Neural cell (in vitro differentiated cells): ENCODE results near the gene THYN1. TPM values are rescaled to one million over a fixed set of nuclear protein-coding genes. Genes with fewer than 3 reads are reported as not detected.

Source experiments
- H2AFZ ChIP-seq: fragments of 200-600, 300-800 bp; sonication (generic), shearing (Covaris generic); 2 replicates; pipeline ENCODE4 v1.6.0; 2014; ENCODE audit warnings: low read depth, mild to moderate bottlenecking, antibody characterized with exemption, low read length, moderate library complexity
- H3F3A ChIP-seq: fragments of 200-600 bp; shearing (Covaris generic); 2 replicates; pipeline ENCODE4 v1.6.1; 2016; ENCODE audit warnings: mild to moderate bottlenecking, moderate library complexity, mixed read lengths, antibody characterized with exemption, low read length; ENCODE audit not compliant: insufficient read depth, poor library complexity, severe bottlenecking
- H3K27ac ChIP-seq: fragments of 200-600, 300-800 bp; sonication (generic), shearing (Covaris generic); 2 replicates; pipeline ENCODE4 v1.5.1; 2014; ENCODE audit warnings: mild to moderate bottlenecking, low read length, moderate library complexity
- H3K27me3 ChIP-seq: fragments of 300-800, 200-600 bp; sonication (generic), shearing (Covaris generic); 2 replicates; pipeline ENCODE4 v1.6.0; 2014; ENCODE audit warnings: mild to moderate bottlenecking, low read depth, low read length, moderate library complexity; ENCODE audit not compliant: insufficient read depth
- H3K36me3 ChIP-seq: fragments of 300-800, 200-600 bp; sonication (generic), shearing (Covaris generic); 2 replicates; pipeline ENCODE4 v1.5.1; 2014; ENCODE audit warnings: mild to moderate bottlenecking, antibody characterized with exemption, low read length, moderate library complexity; ENCODE audit not compliant: insufficient read depth
- H3K4me2 ChIP-seq: fragments of 300-800, 200-600 bp; sonication (generic), shearing (Covaris generic); 2 replicates; pipeline ENCODE4 v1.6.0; 2014; ENCODE audit warnings: mild to moderate bottlenecking, low read length
- H3K4me3 ChIP-seq: fragments of 300-800, 200-600 bp; sonication (generic), shearing (Covaris generic); 2 replicates; pipeline ENCODE4 v1.5.1; 2014; ENCODE audit warnings: mild to moderate bottlenecking, low read length, moderate library complexity
- H3K79me2 ChIP-seq: fragments of 200-600 bp; shearing (Covaris generic); replicated peaks from 2 replicates; pipeline ENCODE4 v1.6.0; 2014; ENCODE audit warnings: mild to moderate bottlenecking, low read length, moderate library complexity; ENCODE audit not compliant: insufficient read depth
- H3K9ac ChIP-seq: fragments of 300-800, 200-600 bp; sonication (generic), shearing (Covaris generic); 2 replicates; pipeline ENCODE4 v1.6.1; 2016; ENCODE audit warnings: mild to moderate bottlenecking, low read length, mixed read lengths
- H3K9me2 ChIP-seq: fragments of 200-600 bp; shearing (Covaris generic); 2 replicates; pipeline ENCODE4 v1.6.1; 2016; ENCODE audit warnings: mild to moderate bottlenecking, low read length, mixed read lengths; ENCODE audit not compliant: insufficient read depth
- H3K9me3 ChIP-seq: fragments of 200-600, 300-800 bp; sonication (generic), shearing (Covaris generic); 2 replicates; pipeline ENCODE4 v1.6.1; 2016; ENCODE audit warnings: mild to moderate bottlenecking, mixed run types, low read length, moderate library complexity, mixed read lengths
- H4K20me1 ChIP-seq: fragments of 200-600 bp; shearing (Covaris generic); 2 replicates; pipeline ENCODE4 v1.6.1; 2016; ENCODE audit warnings: mild to moderate bottlenecking, mixed run types; ENCODE audit not compliant: insufficient read depth
- EP300 ChIP-seq: fragments of 450-650 bp; conservative IDR thresholded peaks from 2 replicates; pipeline ENCODE4 v1.6.1; 2014; ENCODE audit warnings: antibody characterized with exemption, mild to moderate bottlenecking, moderate library complexity; ENCODE audit not compliant: poor library complexity, severe bottlenecking
- EZH2 ChIP-seq: fragments of 200-600, 300-800 bp; shearing (Covaris generic), sonication (generic); IDR thresholded peaks from 2 replicates; pipeline ENCODE4 v1.6.1; 2014; ENCODE audit warnings: antibody characterized with exemption, low read length, borderline replicate concordance, mild to moderate bottlenecking; ENCODE audit not compliant: insufficient read depth, poor library complexity, severe bottlenecking
- MXI1 ChIP-seq: fragments of 450-650 bp; conservative IDR thresholded peaks from 2 replicates; pipeline ENCODE4 v1.6.1; 2014; ENCODE audit warnings: antibody characterized with exemption, mild to moderate bottlenecking; ENCODE audit not compliant: poor library complexity, severe bottlenecking
- POLR2AphosphoS5 ChIP-seq: IDR thresholded peaks from 2 replicates; pipeline ENCODE4 v1.6.1; 2012
- RAD21 ChIP-seq: fragments of 450-650 bp; conservative IDR thresholded peaks from 2 replicates; pipeline ENCODE4 v1.6.1; 2014; ENCODE audit warnings: antibody characterized with exemption, mild to moderate bottlenecking, moderate library complexity
- SMC3 ChIP-seq: fragments of 450-650 bp; conservative IDR thresholded peaks from 2 replicates; pipeline ENCODE4 v1.6.1; 2014; ENCODE audit warnings: antibody characterized with exemption, mild to moderate bottlenecking, moderate library complexity; ENCODE audit not compliant: poor library complexity
- TAF1 ChIP-seq: IDR thresholded peaks from 2 replicates; pipeline ENCODE4 v1.6.1; 2012; ENCODE audit warnings: low read depth
- polyA plus RNA-seq: library from polyadenylated mRNA; depleted of rRNA; stranded (reverse); fragments of >200 nt; gene quantifications from 2 replicates; pipeline ENCODE4 v1.2.3, GENCODE V29; 2014
- TF ChIP-seq, protein P1 (sequence below): fragments of 450-650 bp; IDR thresholded peaks from 2 replicates; pipeline ENCODE4 v1.5.1; 2014; ENCODE audit warnings: antibody characterized with exemption, mild to moderate bottlenecking, moderate library complexity; ENCODE audit not compliant: poor library complexity, severe bottlenecking
- TF ChIP-seq, protein P2 (sequence below): IDR thresholded peaks from 2 replicates; pipeline ENCODE4 v1.6.1; 2012; ENCODE audit warnings: borderline replicate concordance

THYN1 gene
- polyA plus RNA-seq, 1 donor from 2014 or later, result 164 TPM

DNA sequence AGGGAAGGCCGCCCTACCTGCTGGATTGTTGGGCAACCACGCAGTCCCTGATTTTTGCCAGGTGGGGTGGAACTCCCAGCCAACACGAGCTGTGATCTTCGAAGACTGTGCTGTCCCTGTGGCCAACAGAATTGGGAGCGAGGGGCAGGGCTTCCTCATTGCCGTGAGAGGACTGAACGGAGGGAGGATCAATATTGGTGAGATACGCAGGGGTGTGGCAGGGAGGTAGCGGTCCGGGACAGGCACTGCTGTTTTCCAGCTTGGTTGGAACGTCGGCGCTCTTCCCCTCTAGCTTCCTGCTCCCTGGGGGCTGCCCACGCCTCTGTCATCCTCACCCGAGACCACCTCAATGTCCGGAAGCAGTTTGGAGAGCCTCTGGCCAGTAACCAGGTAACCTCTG lies 7.8 kb upstream of the THYN1 start:
- Histone ChIP-seq H3K9me3 (no peaks in the 10 kb centered on the region), H3K79me2 (no peaks in the 10 kb centered on the region), H3K4me2 (no peak overlapping the region), H3F3A (no peaks in the 10 kb centered on the region), H3K4me3 (no peak overlapping the region), H3K36me3 (peaks cover 4% of the 10 kb centered on the region), H3K9ac (no peak overlapping the region), H3K27ac (no peak overlapping the region), H3K27me3 (no peaks in the 10 kb centered on the region), H4K20me1 (no peaks in the 10 kb centered on the region), H2AFZ (no peak overlapping the region), H3K9me2 (no peaks in the 10 kb centered on the region)
- TF ChIP-seq EP300 (no peak), MXI1 (no peak), EZH2 (no peak), TAF1 (no peak)
- TF ChIP-seq, protein P1, sequence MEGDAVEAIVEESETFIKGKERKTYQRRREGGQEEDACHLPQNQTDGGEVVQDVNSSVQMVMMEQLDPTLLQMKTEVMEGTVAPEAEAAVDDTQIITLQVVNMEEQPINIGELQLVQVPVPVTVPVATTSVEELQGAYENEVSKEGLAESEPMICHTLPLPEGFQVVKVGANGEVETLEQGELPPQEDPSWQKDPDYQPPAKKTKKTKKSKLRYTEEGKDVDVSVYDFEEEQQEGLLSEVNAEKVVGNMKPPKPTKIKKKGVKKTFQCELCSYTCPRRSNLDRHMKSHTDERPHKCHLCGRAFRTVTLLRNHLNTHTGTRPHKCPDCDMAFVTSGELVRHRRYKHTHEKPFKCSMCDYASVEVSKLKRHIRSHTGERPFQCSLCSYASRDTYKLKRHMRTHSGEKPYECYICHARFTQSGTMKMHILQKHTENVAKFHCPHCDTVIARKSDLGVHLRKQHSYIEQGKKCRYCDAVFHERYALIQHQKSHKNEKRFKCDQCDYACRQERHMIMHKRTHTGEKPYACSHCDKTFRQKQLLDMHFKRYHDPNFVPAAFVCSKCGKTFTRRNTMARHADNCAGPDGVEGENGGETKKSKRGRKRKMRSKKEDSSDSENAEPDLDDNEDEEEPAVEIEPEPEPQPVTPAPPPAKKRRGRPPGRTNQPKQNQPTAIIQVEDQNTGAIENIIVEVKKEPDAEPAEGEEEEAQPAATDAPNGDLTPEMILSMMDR, result no peak

DNA sequence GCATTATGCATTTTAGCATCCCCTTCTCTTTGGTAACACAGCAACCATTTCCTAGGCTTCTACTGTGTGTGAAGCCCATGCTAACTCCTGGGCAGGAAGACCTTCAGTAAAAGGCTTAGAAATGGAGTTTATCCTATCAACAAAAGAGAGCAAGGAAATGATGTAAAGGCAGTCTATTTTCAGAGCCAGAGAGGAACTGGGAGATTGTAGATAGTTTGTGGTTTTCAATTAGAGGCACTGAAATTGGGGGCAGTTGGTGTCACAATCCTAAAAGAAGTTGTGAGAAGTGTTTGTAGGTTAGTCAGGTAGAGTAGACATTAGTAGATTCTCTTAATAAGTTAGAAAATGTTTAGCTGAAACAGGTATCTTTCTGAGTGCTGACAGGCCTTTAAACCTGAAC lies 7.4 kb upstream of the THYN1 start:
- no peak overlapping the region for H2AFZ ChIP-seq
- no peaks in the 10 kb centered on the region for H3K27me3 ChIP-seq
- no peak overlapping the region for H3K9ac ChIP-seq
- no peak overlapping the region for H3K4me3 ChIP-seq
- no peak overlapping the region for H3K27ac ChIP-seq
- no peaks in the 10 kb centered on the region for H3K9me2 ChIP-seq
- no peaks in the 10 kb centered on the region for H3F3A ChIP-seq
- no peak overlapping the region for H3K4me2 ChIP-seq
- H3K79me2 ChIP-seq, result no peaks in the 10 kb centered on the region
- TF ChIP-seq EZH2 (no peak), EP300 (no peak), POLR2AphosphoS5 (no peak), TAF1 (no peak), MXI1 (no peak), RAD21 (no peak), SMC3 (no peak)
- TF ChIP-seq, protein P1, result no peak
- TF ChIP-seq, protein P2, sequence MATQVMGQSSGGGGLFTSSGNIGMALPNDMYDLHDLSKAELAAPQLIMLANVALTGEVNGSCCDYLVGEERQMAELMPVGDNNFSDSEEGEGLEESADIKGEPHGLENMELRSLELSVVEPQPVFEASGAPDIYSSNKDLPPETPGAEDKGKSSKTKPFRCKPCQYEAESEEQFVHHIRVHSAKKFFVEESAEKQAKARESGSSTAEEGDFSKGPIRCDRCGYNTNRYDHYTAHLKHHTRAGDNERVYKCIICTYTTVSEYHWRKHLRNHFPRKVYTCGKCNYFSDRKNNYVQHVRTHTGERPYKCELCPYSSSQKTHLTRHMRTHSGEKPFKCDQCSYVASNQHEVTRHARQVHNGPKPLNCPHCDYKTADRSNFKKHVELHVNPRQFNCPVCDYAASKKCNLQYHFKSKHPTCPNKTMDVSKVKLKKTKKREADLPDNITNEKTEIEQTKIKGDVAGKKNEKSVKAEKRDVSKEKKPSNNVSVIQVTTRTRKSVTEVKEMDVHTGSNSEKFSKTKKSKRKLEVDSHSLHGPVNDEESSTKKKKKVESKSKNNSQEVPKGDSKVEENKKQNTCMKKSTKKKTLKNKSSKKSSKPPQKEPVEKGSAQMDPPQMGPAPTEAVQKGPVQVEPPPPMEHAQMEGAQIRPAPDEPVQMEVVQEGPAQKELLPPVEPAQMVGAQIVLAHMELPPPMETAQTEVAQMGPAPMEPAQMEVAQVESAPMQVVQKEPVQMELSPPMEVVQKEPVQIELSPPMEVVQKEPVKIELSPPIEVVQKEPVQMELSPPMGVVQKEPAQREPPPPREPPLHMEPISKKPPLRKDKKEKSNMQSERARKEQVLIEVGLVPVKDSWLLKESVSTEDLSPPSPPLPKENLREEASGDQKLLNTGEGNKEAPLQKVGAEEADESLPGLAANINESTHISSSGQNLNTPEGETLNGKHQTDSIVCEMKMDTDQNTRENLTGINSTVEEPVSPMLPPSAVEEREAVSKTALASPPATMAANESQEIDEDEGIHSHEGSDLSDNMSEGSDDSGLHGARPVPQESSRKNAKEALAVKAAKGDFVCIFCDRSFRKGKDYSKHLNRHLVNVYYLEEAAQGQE, result no peak
- H3K9me3 ChIP-seq, result no peaks in the 10 kb centered on the region
- no peaks in the 10 kb centered on the region for H4K20me1 ChIP-seq
- H3K36me3 ChIP-seq, result peaks cover 4% of the 10 kb centered on the region
